ENCODE results near the gene IDUA.

- TF ChIP-seq CTCF (IDR thresholded peaks at IDR 0.05) (no peak), POLR2A (IDR thresholded peaks at IDR 0.05) (no peak)
Measured at GRCh38 chr4:959338-960139, 27.3 kb upstream of the IDUA start.

All from Peyer's patch (tissue), 4 donors.